Stimulated activated CD4-positive, alpha-beta T cell treated with anti-CD3 and anti-CD28 coated beads, Interleukin-4, amount 100 ng/mL, for 1 hour (primary cell): ENCODE results near the gene GPR65.
A peak's percentile ranks its signal among the peaks of the same experiment; 100 is the strongest.
"Not testable (repeated sequence)": the region's sequence is repeated elsewhere in the genome, so short reads cannot be mapped to it uniquely, and the experiment has no call there.

Experiments
- DNase-seq: peaks from one replicate; pipeline ENCODE4 v3.0.0-alpha.2; 2020

GPR65 gene

DNA sequence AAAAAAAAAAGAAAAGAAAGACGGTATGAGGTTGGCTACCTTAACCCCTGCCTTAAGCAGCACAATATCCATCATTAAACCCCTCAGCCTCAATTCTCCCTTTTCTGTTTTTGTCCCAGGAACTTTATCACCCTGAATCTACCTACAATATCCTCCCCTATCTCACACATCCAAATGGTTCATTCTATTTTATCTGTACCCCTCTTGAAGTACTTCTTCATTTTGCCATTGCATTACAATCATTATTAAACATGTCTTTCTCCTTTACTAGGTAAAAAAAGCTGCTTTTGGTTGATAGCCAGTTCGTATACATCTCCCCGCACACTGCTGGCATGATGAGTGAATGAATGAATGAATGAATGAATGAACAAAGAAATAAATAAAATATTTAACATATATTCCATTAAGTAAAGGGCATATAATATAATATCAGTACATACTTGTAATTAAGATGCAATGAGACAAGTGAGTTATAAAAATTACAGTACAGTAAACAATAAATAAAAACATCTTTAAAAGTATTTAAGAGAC, 364 bp upstream of the GPR65 start:
- no peak for DNase-seq

GRCh38 chr14:88005978-88006851, 1.3 kb downstream of the GPR65 start:
- DNase-seq: peak; percentile 45

GRCh38 chr14:88007608-88008007, 2.7 kb downstream of the GPR65 start:
- DNase-seq: no peak

DNA sequence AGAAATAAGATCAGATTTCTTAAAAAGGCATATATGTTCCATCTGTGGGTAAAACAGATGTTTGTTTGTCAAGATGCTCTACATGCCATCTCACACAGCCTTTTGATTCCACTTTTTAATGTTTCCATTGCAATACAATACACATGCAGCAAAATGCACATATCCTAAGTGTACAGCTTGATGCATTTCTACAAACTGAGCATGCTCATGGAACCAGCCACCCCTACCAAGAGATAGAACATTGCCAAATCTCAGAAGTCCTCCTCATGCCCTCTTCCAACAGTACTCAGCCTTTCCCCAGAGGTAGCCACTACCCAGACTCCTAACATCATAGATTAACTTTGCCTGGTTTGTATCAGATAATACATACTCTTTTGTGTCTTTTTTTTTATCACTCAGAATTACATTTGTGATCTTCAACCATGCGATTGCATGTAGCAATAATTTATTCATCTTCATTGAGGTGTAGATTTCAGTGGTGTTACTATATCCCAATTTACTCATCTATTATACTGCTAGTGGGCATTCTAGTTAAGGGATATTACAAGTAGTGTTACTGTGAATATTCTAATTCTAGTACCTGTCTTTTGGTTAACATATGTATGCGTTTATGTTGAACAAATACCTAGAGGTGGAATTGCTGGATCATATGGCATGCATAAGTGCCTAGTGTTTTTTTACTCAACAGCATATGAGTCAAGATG, 3.3 kb downstream of the GPR65 start:
- no peak for DNase-seq

DNA sequence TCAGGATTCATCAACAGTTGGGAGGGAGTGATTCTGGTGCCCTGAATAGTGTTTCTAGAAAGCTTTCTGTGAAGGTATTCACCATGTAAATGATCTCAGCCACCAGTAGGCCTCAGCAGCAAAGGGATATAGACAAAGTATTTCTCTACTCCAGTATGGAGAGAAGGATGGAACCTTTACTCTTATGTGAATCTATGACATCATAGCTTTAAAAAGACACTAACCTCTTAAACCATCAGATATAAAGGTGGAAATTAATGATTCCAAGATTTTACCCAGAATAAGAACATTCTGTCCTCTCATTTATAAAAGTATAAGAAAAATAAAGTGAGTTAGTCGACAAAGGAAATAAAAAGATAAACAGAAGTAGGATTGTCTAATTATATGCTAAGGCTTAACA, 4.6 kb downstream of the GPR65 start:
- no peak for DNase-seq

GRCh38 chr14:88010331-88010730, 5.4 kb downstream of the GPR65 start:
- DNase-seq: no peak

DNA sequence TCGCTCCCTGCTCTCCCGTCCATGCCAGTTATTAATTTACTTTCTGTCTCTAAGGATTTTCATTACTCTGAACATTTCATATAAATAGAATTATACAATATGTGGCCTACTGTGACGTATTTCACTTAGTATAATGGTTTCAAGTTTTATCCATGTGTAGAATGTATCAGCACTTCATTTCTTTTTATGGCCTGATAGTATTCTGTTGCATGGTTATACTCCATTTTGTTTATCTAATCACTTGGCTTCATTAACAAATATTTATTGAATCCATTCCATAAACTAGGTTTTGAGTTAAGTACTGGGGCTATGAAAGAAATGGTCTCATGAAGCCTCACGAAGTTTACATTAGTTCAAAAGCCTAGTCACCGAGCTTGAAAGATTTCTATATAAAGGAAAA, 7.6 kb downstream of the GPR65 start:
- no peak for DNase-seq

- DNase-seq: peak; percentile 21
These were observed 8.9 kb downstream of the GPR65 start for GRCh38 chr14:88013750-88014349.

- no peak for DNase-seq
These were observed 11.8 kb downstream of the GPR65 start for GRCh38 chr14:88016768-88017167.

GRCh38 chr14:88017535-88017934, 12.6 kb downstream of the GPR65 start:
- DNase-seq: no peak

- DNase-seq: no peak
These were observed 18.8 kb downstream of the GPR65 start for GRCh38 chr14:88023658-88024187.

DNA sequence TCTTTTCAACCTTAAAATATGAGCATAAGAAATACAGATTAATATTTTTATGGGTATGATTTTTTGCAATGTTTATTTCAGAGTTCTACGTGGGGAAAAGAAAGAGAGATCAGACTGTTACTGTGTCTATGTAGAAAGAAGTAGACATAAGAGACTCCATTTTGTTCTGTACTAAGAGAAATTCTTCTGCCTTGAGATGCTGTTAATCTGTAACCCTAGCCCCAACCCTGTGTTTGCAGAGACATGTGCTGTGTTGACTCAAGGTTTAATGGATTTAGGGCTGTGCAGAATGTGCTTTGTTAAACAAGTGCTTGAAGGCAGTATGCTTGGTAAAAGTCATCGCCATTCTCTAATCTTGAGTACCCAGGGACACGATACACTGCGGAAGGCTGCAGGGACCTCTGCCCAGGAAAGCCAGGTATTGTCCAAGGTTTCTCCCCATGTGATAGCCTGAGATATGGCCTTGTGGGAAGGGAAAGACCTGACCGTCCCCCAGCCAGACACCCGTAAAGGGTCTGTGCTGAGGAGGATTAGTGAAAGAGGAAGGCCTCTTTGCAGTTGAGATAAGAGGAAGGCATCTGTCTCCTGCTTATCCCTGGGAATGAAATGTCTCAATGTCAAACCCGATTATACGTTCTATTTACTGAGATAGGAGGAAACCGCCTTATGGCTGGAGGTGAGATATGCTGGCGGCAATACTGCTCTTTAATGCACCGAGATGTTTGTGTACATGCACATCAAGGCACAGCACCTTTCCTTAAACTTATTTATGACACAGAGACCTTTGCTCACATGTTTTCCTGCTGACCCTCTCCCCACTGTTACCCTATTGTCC, 19.5 kb downstream of the GPR65 start:
- DNase-seq: not testable (repeated sequence)

DNA sequence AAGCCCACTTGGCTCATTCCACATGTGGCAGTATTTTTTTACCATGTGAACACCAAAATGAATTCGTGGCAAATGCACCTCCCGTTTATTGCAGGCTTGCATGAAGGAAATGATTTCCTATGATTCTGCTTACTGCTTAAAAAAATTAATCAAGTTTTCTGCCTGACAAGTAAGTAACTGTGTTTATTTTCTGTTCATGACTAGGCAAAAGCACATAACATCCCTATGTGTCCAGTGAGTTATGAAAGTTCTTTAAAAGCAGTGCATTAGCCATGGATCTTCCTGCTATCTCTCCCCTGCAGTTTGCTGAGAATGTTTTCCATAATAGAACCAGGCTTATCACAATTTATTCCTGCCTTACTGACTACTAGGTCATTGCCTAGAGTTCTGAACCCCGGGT, 20.4 kb downstream of the GPR65 start:
- DNase-seq: no peak

DNA sequence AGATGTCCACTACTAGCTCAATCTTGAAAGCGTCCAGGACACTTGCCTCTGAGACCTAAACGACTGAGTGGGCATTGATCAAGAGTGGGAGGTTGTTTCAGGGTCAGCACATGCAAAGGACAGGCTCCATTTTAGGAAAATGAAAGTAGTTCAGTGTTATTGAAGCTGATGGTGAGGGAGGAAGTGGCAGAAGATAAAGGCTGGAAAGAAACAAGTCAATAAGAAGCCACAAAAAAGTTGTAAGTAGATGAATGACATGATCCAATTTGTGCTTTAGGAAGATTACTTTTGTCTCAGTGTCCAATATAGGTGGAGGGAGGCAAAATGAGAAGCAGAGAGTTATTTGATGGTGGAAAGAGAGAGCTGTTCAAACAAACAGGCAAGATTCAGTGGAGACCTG, 22.0 kb downstream of the GPR65 start:
- no peak for DNase-seq

DNA sequence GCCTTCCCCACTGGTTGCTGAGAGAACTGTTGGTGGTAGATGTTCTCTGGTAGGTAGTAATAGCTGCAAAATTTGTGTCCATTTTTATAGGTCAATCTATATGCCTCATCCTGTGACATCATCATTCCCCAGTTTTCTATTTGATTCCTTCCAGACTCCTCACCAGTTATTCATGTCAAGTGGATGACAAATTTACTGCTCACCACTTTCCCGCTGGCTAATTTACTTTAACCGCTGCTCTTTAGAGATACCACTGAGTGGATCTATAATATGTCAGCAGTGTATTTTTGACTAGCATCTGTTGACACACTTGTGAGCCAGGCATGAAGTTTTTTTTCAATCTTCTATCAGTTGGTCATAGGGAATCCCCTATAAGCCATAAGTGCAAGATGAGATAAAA, 24.6 kb downstream of the GPR65 start:
- DNase-seq: no peak

DNA sequence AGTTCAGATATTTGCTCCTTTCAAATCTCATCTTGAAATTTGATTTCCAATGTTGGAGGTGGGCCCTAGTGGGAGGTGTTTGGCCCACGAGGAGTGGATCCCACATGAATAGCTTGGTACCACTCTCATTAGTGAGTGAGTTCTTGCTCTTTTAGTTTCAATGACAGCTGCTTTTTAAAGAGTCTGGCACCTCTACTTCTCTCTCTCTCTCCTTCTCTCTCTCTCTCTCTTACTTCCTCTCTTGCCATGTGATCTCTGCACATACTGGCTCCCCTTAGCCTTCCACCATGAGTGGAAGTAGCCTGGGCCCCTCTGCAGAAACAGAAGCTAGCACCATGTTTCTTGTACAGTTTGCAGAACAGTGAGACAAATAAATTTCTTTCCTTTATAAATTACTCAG, 25.1 kb downstream of the GPR65 start:
- DNase-seq: no peak

GRCh38 chr14:88030892-88031291, 26.0 kb downstream of the GPR65 start:
- no peak for DNase-seq

- DNase-seq: no peak
These were observed 27.4 kb downstream of the GPR65 start for GRCh38 chr14:88032373-88032772.

DNA sequence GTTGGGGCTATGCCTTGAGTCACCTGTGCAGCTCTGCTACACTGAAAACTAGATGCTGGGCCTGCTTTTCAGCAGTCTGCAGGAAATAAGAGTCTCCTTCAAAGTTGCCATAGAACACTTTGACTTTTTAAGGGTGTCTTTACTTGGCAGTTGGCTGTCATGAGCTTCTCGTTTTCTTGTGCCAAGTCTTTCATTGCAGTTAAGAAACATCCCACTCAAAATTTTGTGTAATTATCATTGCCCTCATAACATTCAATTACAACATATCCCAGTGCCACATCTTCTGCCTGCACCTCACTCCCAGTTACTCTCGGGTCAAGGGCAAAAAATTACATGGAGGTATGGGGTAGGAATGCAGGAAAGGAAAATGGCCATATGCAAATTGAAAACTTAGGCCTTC, 29.1 kb downstream of the GPR65 start:
- DNase-seq: no peak

DNA sequence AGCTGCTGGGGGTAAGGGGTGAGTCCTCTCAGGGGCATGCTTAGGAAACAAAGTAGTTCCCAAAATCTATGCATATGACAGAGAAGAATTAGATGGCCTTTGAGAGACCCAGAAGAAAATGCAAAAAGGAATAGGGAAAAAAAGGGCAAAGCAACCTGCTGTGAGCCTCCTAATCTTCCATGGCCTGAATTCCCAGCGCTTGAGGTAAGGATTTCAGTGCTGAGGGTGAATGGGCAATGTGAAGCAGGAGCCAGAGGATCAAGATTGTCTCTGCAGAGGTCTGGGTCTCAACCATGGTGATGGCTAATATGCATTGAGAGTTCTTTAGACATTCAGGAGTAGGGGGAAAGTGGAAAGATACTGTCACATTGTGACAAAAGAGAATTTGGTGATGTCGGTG, 31.5 kb downstream of the GPR65 start:
- no peak for DNase-seq

DNA sequence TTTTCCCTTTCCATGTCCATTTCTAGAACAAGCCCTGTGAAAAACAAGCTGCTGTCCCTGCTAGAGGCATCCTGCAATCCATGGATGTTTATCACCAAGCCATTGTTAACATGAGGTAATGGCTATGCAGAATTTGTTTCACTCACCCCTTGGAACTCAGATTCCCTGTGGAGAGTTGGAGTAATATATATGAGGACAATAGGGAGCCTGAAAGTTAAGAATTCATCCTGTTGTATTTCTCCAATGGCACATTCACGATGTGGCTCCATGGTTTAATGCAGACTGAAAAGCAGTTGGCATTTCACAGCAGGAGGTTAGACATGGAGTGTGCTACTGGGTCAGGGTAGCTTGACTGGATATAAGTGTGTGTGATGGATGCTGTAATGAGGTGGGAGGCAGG, 32.4 kb downstream of the GPR65 start:
- DNase-seq: no peak

GRCh38 chr14:88039197-88039596, 34.3 kb downstream of the GPR65 start:
- DNase-seq: no peak

GRCh38 chr14:88040146-88040545, 35.2 kb downstream of the GPR65 start:
- DNase-seq: no peak
